H1 (cell line): ENCODE measurements around the gene FOLR3.

ENCODE experiments used
- CEBPB ChIP-seq: IDR thresholded peaks from 2 replicates; pipeline ENCODE4 v1.6.1; 2012; ENCODE audit warnings: low read depth, low read length
- EZH2 ChIP-seq: fragments of 200-600 bp; sonication (generic); IDR thresholded peaks from 2 replicates; pipeline ENCODE4 v1.7.1; 2012; ENCODE audit warnings: low read depth, mild to moderate bottlenecking, moderate library complexity, low read length, inconsistent platforms; ENCODE audit not compliant: severe bottlenecking
- GTF2F1 ChIP-seq: IDR thresholded peaks from 2 replicates; pipeline ENCODE4 v1.6.1; 2012; ENCODE audit warnings: low read depth, low read length, improper control_type of control experiment, borderline replicate concordance
- HDAC6 ChIP-seq: IDR thresholded peaks from one replicate; pipeline ENCODE4 v1.7.1; 2012; ENCODE audit warnings: low read depth, mild to moderate bottlenecking, inconsistent platforms, low read length, moderate library complexity
- POLR2AphosphoS5 ChIP-seq: IDR thresholded peaks from 2 replicates; pipeline ENCODE4 v1.6.1; 2011; ENCODE audit warnings: low read depth, low read length
- POU5F1 ChIP-seq: IDR thresholded peaks from 2 replicates; pipeline ENCODE4 v1.6.1; 2011; ENCODE audit warnings: low read depth, mild to moderate bottlenecking, low read length, moderate library complexity
- RAD21 ChIP-seq, 2 experiments: IDR thresholded peaks in 1 of 2; conservative IDR thresholded peaks in 1 of 2; 2 replicates each; pipeline ENCODE4 v1.6.1; 2011; ENCODE audit warnings: low read depth in 2 of 2, low read length in 2 of 2, improper control_type of control experiment in 1 of 2, inconsistent platforms in 1 of 2, mild to moderate bottlenecking in 1 of 2, moderate library complexity in 1 of 2
- SIN3A ChIP-seq, 2 experiments: IDR thresholded peaks in 1 of 2; conservative IDR thresholded peaks in 1 of 2; 2 replicates each; pipeline ENCODE4 v1.6.1; 2011 to 2012; ENCODE audit warnings: low read length in 2 of 2, improper control_type of control experiment in 1 of 2, low read depth in 1 of 2, mild to moderate bottlenecking in 1 of 2
- TF ChIP-seq, protein P1 (sequence below), 3 experiments: IDR thresholded peaks; 1 replicate in 2 of 3; 2 replicates in 1 of 3; pipeline versions ENCODE4 v1.5.1 to v1.6.1; 2011; ENCODE audit warnings: low read length in 3 of 3, mild to moderate bottlenecking in 3 of 3, inconsistent platforms in 2 of 3, low read depth in 1 of 3, moderate library complexity in 1 of 3; ENCODE audit not compliant: insufficient read depth in 1 of 3; ENCODE audit errors: control extremely low read depth in 1 of 3
- TF ChIP-seq, protein P2 (sequence below): IDR thresholded peaks from 2 replicates; pipeline ENCODE4 v1.6.1; 2011; ENCODE audit warnings: low read length, improper control_type of control experiment

DNA sequence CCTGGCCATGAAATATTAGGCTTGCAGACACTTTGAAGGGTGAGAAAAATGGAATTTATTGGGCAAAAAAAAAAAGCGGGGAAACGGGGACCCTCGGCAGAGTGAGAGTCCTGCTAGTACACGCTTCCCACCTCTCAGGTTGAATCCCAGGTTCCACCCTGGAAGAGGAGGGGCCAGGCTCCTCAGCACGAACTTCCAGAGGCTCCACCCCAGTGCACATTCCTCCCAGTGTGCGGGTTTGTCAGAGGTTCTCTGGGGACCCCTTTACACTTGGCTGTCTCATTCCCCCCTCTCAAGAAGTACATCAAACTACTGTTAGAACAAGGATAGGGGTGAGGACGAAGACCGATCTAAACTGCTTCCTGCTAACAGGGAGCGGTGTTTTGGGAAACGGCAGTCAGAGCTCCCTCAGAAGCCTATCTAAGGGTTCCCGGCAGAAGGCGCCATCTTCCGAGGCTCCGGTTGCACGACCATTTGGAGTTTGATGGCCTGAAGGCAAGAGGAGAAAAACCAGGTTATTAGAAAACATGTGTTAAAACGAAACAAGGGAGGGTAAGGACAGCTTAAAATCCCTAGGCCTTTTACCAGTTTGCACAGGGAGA, 27.5 kb downstream of the FOLR3 start:
- TF ChIP-seq CEBPB = no peak
- TF ChIP-seq, protein P1, sequence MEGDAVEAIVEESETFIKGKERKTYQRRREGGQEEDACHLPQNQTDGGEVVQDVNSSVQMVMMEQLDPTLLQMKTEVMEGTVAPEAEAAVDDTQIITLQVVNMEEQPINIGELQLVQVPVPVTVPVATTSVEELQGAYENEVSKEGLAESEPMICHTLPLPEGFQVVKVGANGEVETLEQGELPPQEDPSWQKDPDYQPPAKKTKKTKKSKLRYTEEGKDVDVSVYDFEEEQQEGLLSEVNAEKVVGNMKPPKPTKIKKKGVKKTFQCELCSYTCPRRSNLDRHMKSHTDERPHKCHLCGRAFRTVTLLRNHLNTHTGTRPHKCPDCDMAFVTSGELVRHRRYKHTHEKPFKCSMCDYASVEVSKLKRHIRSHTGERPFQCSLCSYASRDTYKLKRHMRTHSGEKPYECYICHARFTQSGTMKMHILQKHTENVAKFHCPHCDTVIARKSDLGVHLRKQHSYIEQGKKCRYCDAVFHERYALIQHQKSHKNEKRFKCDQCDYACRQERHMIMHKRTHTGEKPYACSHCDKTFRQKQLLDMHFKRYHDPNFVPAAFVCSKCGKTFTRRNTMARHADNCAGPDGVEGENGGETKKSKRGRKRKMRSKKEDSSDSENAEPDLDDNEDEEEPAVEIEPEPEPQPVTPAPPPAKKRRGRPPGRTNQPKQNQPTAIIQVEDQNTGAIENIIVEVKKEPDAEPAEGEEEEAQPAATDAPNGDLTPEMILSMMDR (IDR thresholded peaks at IDR 0.05; ENCODE audit: control extremely low read depth in 1 of 3, insufficient read depth in 1 of 3, low read depth in 1 of 3, low read length in 3 of 3) = no peak
- TF ChIP-seq RAD21 (IDR thresholded peaks at IDR 0.05 in 1 of 2, conservative IDR thresholded peaks at IDR 0.05 in 1 of 2; ENCODE audit: low read depth in 2 of 2, low read length in 2 of 2) = no peak
- TF ChIP-seq POU5F1 = no peak
- no peak for TF ChIP-seq EZH2
- TF ChIP-seq, protein P2, sequence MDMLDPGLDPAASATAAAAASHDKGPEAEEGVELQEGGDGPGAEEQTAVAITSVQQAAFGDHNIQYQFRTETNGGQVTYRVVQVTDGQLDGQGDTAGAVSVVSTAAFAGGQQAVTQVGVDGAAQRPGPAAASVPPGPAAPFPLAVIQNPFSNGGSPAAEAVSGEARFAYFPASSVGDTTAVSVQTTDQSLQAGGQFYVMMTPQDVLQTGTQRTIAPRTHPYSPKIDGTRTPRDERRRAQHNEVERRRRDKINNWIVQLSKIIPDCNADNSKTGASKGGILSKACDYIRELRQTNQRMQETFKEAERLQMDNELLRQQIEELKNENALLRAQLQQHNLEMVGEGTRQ = no peak
- TF ChIP-seq POLR2AphosphoS5 = no peak
- TF ChIP-seq SIN3A (conservative IDR thresholded peaks at IDR 0.05 in 1 of 2, IDR thresholded peaks at IDR 0.05 in 1 of 2; ENCODE audit: low read depth in 1 of 2, low read length in 2 of 2) = no peak
- TF ChIP-seq GTF2F1 = no peak
- TF ChIP-seq HDAC6 = no peak
